Stomach (tissue), 9 donors: ENCODE results near the gene TCTN2. TPM values are rescaled to one million over a fixed set of nuclear protein-coding genes. Genes with fewer than 3 reads are reported as not detected.

Experiments
- DNase-seq, 2 donors: peaks; one replicate each; pipeline versions ENCODE4 v3.0.0 to v3.0.0-alpha.2; 2013 to 2019
- H3K27ac ChIP-seq, 5 donors: fragments of 200-600 bp in 4 of 5; sonication (generic) in 4 of 5; one replicate each; pipeline ENCODE4 v1.5.1; 2013 to 2019; ENCODE audit warnings: mild to moderate bottlenecking in 1 of 5, moderate library complexity in 1 of 5
- H3K27me3 ChIP-seq, 3 donors: fragments of 200-600 bp; sonication (generic); one replicate each; pipeline ENCODE4 v1.5.1; 2017 to 2019; ENCODE audit warnings: mixed run types in 1 of 3
- H3K36me3 ChIP-seq, 4 donors: fragments of 200-600 bp; sonication (generic); 1 replicate in 3 of 4; 2 replicates in 1 of 4; pipeline ENCODE4 v1.5.1; 2016 to 2019
- H3K4me1 ChIP-seq, 4 donors: fragments of 200-600 bp; sonication (generic); one replicate each; pipeline ENCODE4 v1.5.1; 2016 to 2019
- H3K4me3 ChIP-seq, 4 donors: fragments of 200-600 bp; sonication (generic) in 3 of 4; one replicate each; pipeline ENCODE4 v1.5.1; 2016 to 2019; ENCODE audit warnings: mild to moderate bottlenecking in 1 of 4
- H3K9me3 ChIP-seq, 4 donors: fragments of 200-600 bp; sonication (generic); one replicate each; pipeline ENCODE4 v1.5.1; 2016 to 2019
- CTCF ChIP-seq, 7 experiments: fragments of 450-650 bp in 4 of 7; fragments of 200-600 bp in 3 of 7; sonication (generic) in 3 of 7; IDR thresholded peaks; one replicate each; pipeline ENCODE4 v1.5.1; 2016 to 2019; ENCODE audit warnings: antibody characterized with exemption in 7 of 7, control low read depth in 2 of 7, mild to moderate bottlenecking in 1 of 7
- EP300 ChIP-seq: sonication (generic); formaldehyde crosslinking; IDR thresholded peaks from one replicate; pipeline ENCODE4 v1.6.1; 2017; ENCODE audit warnings: antibody characterized with exemption
- POLR2A ChIP-seq, 4 donors: fragments of 450-650 bp; IDR thresholded peaks; one replicate each; pipeline ENCODE4 v1.6.1; 2016; ENCODE audit warnings: antibody characterized with exemption in 4 of 4, control low read depth in 2 of 4, mild to moderate bottlenecking in 1 of 4, moderate library complexity in 1 of 4
- POLR2AphosphoS5 ChIP-seq, 3 donors: sonication (generic); formaldehyde crosslinking; IDR thresholded peaks; one replicate each; pipeline ENCODE4 v1.6.1; 2016; ENCODE audit warnings: antibody characterized with exemption in 3 of 3
- WGBS, 5 donors: extraction: QIAGEN DNeasy Blood & Tissue Kit in 3 of 5; methylation state at CpG; one replicate each; pipeline versions ENCODE4 v1.1.5 to v1.1.7; 2013 to 2018; 5-methylcytosine and 5-hydroxymethylcytosine counted together
- intact Hi-C: fragments of 100-400 bp; cut with DNase I; formaldehyde crosslinking; loops from one replicate; pipeline ENCODE4 v1.15.1; 2023; ENCODE audit warnings: low total_unique reads
- polyA plus RNA-seq, 3 donors: library from polyadenylated mRNA; stranded (reverse); fragments of 200-250 nt; gene quantifications; one replicate each; pipeline ENCODE4 v1.2.3, GENCODE V29; 2013
- total RNA-seq, 5 donors: library from RNA; depleted of rRNA; stranded (reverse); fragments of >200 nt; gene quantifications; one replicate each; pipeline versions ENCODE4 v1.1.0 to v1.2.3, GENCODE V29; 2014 to 2016
- donor health status: healthy with polysubstance abuse.
- donor health status: Bipolar disorder and iron deficiency.
- donor health status: healthy.

The TCTN2 gene
- total and polyA plus RNA-seq, 8 donors, result 1.2 to 24.1 (median 6.0) TPM

GRCh38 chr12:123747309-123747708 lies 76.4 kb downstream of the TCTN2 start:
- Histone ChIP-seq H3K36me3 (peaks cover 69 to 100% (median 98%) of the 10 kb centered on the region in 4 donors), H3K4me1 (no peaks in the 10 kb centered on the region)

GRCh38 chr12:123748161-123748560 lies 77.2 kb downstream of the TCTN2 start:
- Histone ChIP-seq H3K9me3 (no peaks in the 10 kb centered on the region), H3K36me3 (peaks cover 71 to 100% (median 98%) of the 10 kb centered on the region in 4 donors), H3K27ac (no peak overlapping the region), H3K4me1 (no peaks in the 10 kb centered on the region), H3K4me3 (no peak overlapping the region), H3K27me3 (no peaks in the 10 kb centered on the region)
- WGBS, 5 donors, result 83 to 91% (median 90%) methylated on average over 6 of the region's 6 CpGs
- intact Hi-C loops, result no loop called here
- TF ChIP-seq EP300 (no peak), CTCF (IDR thresholded peaks at IDR 0.05) (no peak), POLR2AphosphoS5 (IDR thresholded peaks at IDR 0.05) (no peak), POLR2A (IDR thresholded peaks at IDR 0.05) (no peak)
- DNase-seq, result no peak

More at GRCh38 chr12:123747309-123747708, 76.4 kb downstream of the TCTN2 start:
- WGBS, 5 donors, result 71 to 82% (median 76%) methylated on average over 5 of the region's 5 CpGs
- TF ChIP-seq POLR2AphosphoS5 (IDR thresholded peaks at IDR 0.05), result no peak
- TF ChIP-seq EP300, result no peak
- no peak for TF ChIP-seq CTCF (IDR thresholded peaks at IDR 0.05)
- no peak for TF ChIP-seq POLR2A (IDR thresholded peaks at IDR 0.05)
- intact Hi-C loops, result no loop called here
- Histone ChIP-seq H3K4me3 (no peak overlapping the region), H3K27ac (no peak overlapping the region), H3K27me3 (no peaks in the 10 kb centered on the region), H3K9me3 (no peaks in the 10 kb centered on the region)
- DNase-seq, result no peak

- H3K9me3 ChIP-seq, result no peaks in the 10 kb centered on the region
- TF ChIP-seq CTCF (IDR thresholded peaks at IDR 0.05), result no peak
- no peak for TF ChIP-seq EP300
- TF ChIP-seq POLR2A (IDR thresholded peaks at IDR 0.05), result no peak
- TF ChIP-seq POLR2AphosphoS5 (IDR thresholded peaks at IDR 0.05), result no peak
- WGBS, 5 donors, result 79 to 95% (median 84%) methylated on average over 4 of the region's 4 CpGs
- no peaks in the 10 kb centered on the region for H3K27me3 ChIP-seq
- no peak for DNase-seq
- peaks cover 69 to 100% (median 98%) of the 10 kb centered on the region in 4 donors for H3K36me3 ChIP-seq
- no peak overlapping the region for H3K4me3 ChIP-seq
- intact Hi-C loops, result no loop called here
- no peak overlapping the region for H3K27ac ChIP-seq
- no peaks in the 10 kb centered on the region for H3K4me1 ChIP-seq
These were observed 77.7 kb downstream of the TCTN2 start for GRCh38 chr12:123748661-123749060.

- Histone ChIP-seq H3K4me3 (no peak overlapping the region), H3K4me1 (no peaks in the 10 kb centered on the region), H3K36me3 (peaks cover 69 to 100% (median 98%) of the 10 kb centered on the region in 4 donors), H3K9me3 (no peaks in the 10 kb centered on the region), H3K27me3 (no peaks in the 10 kb centered on the region), H3K27ac (no peak overlapping the region)
- TF ChIP-seq EP300 (no peak), CTCF (IDR thresholded peaks at IDR 0.05) (no peak), POLR2AphosphoS5 (IDR thresholded peaks at IDR 0.05) (no peak), POLR2A (IDR thresholded peaks at IDR 0.05) (no peak)
- no peak for DNase-seq
- WGBS, 5 donors, result 93 to 98% (median 97%) methylated on average over 10 of the region's 10 CpGs
- intact Hi-C loops, result no loop called here
These were observed 78.4 kb downstream of the TCTN2 start for GRCh38 chr12:123749355-123749754.
